Inferior parietal cortex (tissue), 1 donor: Measurements from ENCODE around the gene TTBK2.

ENCODE experiments used
- DNase-seq: peaks from one replicate; pipeline ENCODE4 v3.0.0-alpha.2; 2016; ENCODE audit errors: extremely low spot score

The TTBK2 gene

DNA sequence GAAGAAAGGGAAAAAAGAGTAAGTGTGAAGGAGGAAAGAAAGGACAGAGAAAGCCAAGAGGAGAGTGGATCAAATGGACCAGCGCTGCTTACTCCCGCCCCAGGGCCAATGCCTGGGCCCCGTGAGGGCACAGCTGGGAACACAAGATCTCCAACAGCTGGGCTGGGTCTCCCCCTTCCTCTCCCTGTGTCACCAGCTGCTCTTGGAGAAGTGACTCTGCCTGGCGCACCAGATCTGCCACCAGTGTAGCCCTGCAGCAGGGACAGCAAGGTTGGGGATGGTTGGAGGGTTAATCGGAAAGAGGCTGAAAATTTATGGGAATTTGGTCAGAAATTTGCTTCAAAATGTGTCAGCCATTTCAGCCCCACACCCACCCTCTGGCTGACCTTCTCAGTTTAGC is 192.0 kb downstream of the TTBK2 start:
- DNase-seq: no peak

DNA sequence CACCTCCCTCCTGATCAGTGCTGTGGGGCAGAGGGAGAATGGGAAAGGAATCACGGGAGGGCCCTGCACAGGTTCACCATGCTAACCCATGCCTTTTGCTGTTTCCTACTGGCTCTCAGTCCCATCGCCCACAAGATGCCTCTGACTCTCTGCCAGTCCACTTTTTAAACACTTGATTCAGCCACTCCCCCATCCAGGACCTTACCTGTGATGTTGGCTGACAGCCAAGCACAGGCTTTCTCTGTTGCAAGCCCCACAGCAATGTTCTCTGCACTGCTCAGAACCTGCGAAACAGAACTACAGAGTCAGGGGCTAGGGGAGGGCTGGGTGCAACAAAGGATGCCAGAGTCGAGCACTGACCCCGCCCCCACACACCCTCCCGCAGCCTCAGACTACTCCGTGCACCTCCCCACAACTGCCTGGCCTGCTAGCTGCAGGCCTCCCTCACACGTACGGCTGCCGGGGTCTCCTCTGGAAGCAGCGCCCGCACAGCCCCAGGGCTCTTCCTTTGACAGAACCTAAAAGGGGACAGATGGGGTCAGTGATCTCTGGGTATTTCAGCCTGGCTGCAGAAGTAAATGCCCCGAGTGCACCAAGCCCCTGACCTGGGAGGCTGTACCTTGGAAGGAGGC is 192.7 kb downstream of the TTBK2 start:
- DNase-seq: no peak

DNA sequence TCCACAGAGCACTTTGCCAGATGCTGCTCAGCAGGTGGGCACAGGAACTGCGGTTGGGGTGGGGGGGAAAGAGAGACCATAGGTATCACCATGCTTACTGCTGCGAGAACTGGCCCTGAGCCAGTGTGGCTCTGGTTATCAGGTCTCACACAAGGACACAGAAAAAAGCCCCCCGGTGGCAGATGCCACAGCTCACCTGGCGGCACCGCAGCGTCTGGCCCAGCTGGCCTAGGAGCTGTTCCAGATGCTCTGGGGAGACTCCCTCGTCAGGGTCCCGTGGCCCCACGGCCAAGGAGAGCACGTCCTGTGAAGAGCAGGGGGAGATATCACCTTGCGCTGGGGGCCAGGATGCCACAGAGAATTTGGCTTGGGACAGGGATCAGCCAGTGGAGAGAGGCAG is 194.5 kb downstream of the TTBK2 start:
- no peak for DNase-seq

DNA sequence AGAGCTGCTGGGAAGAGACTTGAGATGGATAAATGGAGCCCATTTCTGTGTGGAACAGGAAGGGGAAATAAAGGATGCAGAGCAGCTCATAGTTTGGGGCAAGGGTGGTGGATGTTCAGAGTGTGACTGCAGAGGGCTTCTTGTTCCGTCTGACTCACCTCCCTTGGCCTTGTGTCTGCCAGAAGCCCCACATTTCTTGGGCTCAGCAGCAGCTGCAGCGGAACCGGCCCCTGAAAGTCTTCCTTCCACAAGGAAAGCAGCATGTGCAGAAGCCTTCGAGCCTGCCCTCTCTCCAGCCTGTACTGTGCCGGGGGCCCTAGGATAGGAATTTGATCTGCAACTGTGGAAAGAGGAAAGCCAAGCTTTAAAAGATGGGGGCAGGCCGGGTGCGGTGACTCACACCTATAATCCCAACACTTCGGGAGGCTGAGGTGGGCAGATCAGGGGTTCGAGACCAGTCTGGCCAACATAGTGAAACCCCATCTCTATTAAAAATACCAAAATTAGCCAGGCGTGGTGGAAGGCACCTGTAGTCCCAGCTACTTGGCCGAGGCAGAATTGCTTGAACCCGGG is 195.2 kb downstream of the TTBK2 start:
- no peak for DNase-seq

DNA sequence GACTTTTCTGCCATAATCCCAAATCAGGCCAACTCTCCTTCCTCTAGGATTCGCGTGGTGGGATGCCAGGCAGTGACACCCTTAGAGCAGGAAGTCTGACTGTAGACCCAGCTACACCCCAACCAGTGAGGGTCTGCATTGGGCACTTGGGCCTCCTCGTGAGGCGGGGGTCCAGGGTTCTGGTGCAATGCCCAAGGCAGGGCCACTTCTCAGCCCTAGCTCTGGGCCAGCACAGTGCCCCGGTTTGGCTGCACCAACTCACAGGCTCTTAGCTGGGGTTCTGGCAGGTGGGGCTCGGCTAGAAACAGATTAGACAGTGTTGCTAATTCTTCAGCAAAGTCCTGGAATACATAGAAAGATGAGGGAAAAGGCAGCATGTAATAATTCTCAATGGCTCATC is 196.3 kb downstream of the TTBK2 start:
- no peak for DNase-seq

DNA sequence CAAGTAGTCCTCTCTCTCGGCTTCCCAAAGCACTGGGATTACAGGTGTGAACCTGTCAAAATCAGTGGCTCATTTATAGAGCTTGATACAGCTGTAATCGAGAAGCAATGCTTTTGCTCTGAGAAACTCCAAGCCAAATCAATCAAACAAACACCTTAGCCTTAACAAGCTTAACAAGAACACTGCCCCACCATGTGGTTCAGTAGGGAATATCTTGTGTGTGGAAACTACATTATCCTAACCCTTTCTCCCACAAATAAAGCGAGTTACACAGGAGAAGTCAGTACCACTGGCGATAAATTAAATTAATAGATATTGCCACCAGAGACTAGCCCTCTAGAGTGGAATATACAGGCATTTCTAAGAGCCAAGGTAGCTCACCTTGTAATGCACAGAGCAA is 197.5 kb downstream of the TTBK2 start:
- DNase-seq: no peak

DNA sequence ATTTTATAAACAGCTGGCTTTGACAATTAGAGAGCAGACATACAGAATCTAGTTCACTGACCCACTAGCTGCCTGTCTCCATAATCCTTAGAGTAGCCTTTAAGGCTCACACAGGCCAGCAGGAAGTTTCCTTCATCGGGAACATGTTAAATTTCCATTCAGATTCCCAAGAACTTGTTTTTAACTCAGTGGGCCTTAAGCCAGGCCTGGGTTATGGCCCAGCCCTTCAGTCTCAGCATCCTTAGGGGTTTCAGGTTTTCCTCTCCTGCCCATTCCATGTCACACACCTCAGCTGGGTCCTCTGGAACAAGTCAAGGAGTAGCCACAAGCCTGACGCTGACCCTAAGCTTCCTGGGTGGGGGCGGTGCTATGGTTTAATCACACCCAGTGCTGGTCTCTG is 198.7 kb downstream of the TTBK2 start:
- no peak for DNase-seq

DNA sequence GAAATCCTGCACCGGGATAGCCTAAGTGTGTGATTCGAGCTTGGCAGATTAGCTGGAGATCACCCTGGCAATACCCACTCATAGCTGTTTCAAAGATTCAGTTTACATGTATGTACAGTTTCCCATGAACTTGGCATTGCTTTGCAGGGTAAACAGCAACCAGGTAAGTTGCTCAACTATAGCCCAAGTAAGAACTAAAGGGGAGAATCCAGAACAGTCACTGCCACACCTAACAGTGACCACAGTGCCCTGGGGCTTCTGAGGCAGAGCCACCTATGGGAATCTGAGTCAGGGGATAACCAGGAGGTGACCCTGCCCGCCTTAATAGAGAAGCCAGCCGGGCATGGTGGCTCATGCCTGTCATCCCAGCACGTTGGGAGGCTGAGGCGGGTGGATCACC is 199.6 kb downstream of the TTBK2 start:
- DNase-seq: no peak

DNA sequence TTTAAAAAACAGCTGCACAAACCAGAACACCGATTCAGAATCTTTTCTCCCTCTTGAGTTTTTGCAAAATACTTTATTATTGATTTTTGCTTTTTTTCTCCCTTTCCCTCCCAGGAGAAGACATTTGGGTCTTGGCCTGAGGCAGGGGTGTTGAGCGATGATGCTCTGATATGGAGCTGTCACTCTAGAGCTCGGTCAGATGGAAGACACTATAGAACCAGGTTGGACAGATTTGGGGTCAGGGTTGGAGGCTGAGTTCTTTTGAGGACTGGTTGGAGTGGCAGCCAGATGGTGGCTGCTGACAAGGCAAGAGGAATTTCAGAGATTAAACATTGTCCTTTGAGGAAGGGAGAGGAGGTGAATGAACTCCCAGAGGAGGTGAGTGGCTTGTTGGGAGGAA is 200.5 kb downstream of the TTBK2 start:
- DNase-seq: no peak

DNA sequence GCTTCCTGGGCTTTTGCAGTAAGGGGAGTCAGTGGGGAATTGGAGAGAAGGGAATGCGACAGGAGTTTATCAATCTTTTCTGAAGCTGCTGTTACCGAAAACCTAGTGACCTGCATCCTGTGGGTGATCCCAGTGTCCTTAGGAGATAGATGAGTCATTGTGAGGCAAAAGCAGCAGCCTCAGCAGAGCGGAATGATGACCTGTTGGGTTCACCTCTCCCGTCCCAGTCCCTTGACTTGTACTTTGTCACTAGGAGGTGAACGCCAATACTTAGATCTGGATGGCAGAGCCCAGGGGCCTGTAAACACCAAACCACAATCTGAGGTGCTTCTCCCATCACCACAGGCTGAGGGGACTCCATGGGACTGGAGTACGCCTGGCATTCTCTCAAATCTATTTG is 201.5 kb downstream of the TTBK2 start:
- DNase-seq: no peak

DNA sequence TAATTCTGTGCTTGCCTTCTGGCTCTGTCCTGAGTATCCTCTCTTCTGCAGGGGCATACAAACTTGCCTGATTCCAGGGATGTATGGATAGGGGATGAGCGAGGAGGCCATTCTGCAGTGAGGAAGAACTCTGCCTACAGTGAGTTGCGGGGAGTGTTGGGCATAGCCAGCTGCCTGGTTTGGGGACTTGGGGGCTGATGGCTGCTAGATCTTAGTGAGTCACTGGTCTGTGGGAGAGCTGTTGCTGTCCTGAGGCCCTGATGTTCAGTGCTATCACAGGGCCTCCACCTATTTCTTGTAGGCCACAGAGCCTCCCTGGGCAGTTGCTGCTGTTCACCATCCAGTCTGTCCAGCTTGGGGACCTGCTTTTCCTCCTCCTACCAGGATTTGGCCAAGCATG is 204.0 kb downstream of the TTBK2 start:
- no peak for DNase-seq

DNA sequence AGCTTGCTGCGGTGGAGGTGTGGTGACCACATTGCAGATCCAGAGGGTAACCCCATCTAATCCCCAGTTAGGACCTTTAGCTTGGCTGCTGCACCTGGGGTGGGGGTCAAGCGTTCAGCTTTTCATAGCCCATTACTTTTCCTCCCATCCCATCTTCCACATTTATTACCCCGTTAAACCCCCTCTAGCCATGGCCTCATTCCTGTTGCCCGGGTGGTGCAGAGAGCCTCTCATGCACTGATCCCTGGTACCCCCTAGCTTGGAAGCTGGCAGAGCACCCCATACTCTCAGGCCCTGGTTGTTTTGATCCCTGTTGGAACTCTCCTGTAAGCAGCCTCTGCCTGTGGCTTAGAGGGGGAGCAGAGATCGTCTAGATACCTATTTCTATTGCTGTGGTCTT is 204.5 kb downstream of the TTBK2 start:
- DNase-seq: no peak

DNA sequence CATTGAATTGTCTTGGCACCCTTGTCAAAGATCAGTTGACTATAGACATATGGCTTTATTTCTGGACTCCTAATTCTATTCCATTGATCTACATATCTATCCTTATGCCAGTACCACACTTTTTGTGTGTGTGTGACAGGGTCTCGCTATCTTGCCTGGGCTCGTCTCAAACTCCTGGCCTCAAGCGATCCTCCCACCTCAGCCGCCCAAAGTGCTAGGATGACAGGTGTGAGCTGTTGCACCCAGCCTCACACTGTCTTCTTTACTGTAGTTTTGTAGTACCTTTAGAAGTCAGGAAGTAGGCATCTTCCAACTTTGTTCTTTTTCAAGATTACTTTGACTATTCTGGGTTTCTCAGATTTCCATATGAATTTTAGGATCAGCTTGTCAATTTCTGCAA is 208.0 kb downstream of the TTBK2 start:
- DNase-seq: no peak

DNA sequence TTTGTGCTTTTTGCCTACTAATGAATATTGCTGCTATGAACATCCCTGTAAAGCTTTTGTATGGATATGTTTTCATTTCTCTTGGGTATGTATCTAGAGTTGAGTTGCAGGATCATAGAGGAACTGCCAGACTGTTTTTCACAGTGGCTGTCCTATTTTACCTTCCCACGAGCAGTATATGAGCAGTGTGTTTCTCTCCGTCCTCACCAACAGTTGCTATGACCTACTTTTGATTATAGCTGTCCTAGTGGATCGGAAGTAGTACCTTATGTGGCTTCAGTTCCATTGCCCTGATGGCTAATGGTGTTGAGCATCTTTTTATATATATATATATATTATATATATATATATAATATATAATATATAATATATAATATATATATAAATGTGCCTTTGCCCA is 208.8 kb downstream of the TTBK2 start:
- no peak for DNase-seq

DNA sequence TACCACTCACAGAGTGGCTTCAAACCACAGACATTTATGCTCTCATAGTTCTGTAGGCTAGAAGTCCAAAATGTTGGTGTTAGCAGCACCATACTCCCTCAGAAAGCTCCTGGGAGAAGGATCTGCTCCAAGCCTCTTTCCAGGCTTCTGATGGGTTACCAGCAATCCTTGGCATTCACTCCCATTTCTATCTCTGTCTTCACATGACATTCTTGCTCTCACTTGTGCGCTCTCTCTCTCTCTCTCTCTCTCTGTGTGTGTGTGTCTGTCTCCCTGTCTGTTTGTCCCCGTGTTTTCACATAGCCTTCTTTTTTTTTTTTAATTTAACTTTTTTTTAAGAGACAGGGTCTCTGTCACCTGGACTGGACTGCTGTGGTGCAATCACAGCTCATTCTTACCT is 209.9 kb downstream of the TTBK2 start:
- no peak for DNase-seq

DNA sequence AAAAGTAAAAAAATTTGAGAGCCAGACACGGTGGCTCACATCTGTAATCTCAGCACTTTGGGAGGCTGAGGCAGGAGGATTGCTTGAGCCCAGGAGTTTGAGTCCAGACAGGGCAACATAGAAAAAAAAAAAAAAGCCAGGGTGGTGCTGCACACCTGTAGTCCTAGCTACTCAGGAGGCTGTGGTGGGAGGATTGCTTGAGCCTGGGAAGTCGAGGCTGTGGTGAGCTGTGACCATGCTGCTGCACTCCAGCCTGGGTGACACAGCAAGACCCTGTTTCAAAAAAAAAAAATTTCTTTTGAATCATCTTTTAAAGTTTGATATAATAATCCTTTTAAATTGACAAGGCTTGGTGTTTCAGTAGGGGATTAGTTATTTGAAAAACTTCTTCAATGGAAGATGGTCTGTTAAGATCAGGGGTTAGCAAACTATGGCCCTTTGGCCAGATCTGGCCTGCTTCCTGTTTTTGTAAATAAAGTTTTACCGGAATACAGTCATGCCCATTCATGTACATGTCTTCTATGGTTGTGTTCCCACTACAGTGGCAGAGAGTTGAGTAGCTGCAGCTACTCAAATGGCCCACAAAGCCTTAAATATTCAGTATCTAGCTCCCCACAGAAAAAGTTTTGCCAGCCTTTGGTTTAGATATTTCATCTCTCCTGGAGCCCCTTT is 212.6 kb downstream of the TTBK2 start:
- no peak for DNase-seq

DNA sequence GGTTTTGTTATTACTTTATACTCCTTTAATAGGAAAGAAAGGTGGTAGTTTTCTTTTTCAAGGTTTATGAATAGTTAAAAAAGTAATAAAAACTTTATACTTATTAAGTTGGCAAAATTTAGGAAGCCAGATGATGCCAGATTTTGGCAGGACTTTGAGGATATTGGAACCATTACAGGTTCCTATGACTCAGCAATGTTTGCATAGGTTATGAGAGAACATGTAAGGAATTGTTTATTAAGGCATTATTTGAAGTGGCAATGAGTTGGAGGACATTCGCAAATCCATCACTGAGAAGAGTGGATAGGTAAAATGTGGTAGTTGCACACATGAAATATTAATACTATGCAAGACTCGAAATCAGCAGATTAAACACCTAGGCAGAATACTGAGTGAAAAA is 213.5 kb downstream of the TTBK2 start:
- no peak for DNase-seq

DNA sequence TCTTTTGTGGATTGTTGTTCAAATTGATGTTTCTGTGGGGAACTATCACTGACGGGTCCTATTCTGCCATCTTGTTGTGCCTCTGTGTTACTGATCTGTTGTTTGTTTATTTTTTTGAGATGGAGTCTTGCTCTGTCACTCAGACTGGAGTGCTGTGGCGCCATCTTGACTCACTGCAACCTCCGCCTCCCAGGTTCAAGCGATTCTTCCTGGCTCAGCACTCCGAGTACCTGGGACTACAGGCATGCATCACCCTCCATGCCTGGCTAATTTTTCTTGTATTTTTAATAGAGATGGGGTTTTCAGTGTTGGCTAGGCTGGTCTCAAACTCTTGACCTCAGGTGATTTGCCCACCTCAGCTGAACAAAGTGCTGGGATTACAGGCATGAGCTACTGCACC is 215.2 kb downstream of the TTBK2 start:
- DNase-seq: no peak

DNA sequence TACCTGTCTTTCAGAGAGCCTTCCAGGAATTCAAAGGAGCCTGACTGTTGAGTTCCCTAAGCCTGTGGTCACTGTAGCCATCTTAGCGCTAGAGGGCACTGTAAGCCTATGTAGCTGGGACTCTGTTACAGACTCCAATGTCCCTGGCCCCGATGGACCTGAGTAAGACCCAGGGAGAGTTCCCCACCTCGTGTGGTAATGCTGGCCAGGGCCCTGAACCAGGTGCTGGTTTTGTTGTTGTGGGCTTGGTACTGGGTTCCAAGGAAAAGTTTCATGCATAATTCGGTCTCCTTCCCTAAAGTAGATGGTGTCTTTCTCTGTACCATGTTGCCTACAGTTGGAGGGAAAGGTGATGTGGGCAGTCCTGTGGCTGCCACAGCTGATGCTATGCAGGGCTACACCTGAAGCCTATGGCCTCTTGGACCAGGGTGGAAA is 216.1 kb downstream of the TTBK2 start:
- DNase-seq: peak; percentile 80

DNA sequence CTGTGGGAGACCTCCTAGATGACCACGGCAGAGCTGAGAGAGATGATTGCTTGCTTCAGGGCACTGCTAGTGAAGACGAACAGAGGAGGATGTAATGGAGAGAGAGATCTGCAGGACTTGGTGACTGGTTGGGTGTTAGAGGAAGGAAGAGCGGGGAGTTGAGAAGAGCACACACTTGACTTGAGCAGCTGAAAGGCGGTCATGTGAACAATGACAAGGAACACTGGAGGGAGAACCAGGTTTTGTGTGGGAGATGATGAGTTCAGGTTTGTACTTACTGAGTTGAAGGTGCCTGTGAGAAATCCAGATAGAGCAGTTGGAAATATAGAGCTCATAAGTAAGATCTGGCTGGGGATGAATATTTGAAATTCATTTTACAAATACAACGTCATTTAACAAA is 224.0 kb downstream of the TTBK2 start:
- no peak for DNase-seq

DNA sequence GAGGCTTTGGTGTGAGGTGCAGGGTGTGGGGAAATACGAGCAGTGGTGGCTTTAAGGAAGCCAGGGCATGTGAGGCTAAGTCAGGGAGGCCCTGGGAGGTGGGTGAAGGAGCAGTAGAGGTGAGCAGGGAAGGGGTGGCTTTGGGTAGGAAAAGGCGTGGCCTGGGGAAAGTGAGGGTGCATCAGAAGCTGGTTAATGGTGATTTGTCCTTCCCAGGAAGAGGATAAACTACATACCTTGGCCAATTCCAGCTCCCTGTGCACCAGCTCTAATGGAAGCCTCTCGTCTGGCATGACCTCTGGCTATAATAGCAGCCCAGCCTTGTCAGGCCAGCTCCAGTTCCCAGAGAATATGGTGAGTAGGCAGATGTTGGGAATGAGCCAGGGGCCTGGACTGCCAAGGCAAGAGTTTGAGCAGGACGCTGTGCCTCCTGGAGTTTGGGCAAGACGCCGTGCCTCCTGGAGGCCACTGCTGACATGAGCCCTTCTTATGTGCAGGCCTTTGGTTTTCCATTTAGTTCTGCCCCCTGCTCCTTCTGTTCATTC is 225.0 kb downstream of the TTBK2 start:
- DNase-seq: no peak

DNA sequence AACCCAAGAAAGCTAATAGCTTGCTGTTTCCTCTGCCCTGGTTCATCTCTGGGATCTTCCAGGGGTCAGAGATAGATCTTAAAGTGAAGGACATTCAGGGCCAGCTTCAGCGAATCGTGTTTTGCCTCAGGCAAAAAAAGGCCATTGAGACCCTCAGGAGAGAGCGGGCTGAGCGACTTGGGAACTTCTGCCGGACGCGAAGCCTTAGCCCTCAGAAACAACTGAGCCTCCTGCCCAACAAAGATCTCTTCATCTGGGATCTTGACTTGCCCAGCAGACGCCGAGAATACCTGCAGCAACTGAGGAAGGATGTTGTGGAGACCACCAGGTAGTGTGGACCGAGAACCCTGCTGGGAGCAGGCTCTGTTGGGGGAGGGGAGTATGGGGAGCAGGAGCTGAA is 226.2 kb downstream of the TTBK2 start:
- no peak for DNase-seq

DNA sequence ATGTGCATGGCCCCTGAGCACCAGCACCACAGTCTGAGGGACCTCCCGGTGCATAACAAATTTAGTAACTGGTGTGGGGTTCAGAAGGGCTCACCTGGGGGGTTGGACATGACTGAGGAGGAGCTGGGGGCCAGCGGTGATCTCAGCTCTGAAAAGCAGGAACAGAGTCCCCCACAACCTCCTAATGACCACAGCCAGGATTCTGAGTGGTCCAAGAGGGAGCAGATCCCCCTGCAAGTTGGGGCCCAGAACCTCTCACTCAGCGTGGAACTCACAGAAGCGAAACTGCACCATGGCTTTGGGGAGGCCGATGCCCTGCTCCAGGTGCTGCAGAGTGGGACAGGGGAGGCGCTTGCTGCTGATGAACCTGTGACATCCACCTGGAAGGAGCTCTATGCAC is 226.6 kb downstream of the TTBK2 start:
- DNase-seq: no peak
